DMS114 treated with DMSO at 0.1 percent for 48 hours (cell line): ENCODE measurements around the gene RPL21.
A peak's percentile ranks its signal among the peaks of the same experiment; 100 is the strongest.
"Not testable (repeated sequence)": the region's sequence is repeated elsewhere in the genome, so short reads cannot be mapped to it uniquely, and the experiment has no call there.

ENCODE experiments used
- DNase-seq: peaks from one replicate; lab custom pipeline; 2025; ENCODE audit not compliant: unreplicated experiment; lab: John Stamatoyannopoulos, UW

RPL21 gene

DNA sequence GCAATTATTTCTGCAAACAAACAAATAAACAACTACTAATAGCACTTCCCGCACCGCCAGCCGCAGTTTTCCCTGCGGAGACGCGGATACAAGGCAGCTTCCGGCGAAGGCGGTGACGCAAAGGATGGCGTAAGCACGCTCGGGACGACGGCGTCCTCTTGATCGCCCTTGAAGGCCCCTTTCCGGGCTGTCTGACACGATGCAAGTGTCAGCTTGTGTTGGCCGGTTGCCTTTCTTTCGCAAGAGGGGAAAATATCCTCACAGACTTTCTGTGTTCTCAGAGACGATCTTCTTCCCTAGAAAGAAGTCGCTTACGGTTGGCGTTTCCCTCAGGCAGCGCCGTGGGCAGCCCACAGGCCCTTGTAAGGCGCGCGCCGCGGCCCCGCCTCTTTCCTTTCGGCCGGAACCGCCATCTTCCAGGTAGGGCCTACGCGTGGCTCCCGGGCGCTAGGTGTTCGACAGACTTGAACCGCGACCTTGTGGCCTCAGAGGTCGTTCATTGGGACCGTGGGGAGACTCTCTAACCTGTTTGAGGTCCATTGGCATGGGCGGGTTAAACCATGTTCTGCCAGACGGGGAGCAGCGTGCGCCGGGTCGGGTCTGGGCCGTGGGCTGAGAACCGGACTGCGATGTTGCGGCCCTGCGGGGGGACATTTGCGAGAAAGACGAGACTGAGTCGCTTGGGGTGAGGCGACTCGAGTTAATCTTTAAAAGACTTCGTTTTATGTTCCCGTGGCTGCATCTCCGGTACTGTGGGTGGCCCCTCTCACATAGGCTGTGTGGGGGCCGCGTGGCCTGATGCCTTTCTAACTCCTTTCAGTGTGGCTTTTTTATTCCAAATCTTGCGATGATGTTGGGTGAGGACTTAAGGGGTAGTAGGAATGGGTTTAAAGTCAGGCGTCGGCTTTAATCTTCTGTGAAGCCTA is at the start of gene RPL21:
Gene RPL21, plus strand, starts transcription at position 393 of the 926 bp plus-strand sequence. CDS start 2,219 bp downstream, outside the sequence.
- DNase-seq, result peak; percentile 77

DNA sequence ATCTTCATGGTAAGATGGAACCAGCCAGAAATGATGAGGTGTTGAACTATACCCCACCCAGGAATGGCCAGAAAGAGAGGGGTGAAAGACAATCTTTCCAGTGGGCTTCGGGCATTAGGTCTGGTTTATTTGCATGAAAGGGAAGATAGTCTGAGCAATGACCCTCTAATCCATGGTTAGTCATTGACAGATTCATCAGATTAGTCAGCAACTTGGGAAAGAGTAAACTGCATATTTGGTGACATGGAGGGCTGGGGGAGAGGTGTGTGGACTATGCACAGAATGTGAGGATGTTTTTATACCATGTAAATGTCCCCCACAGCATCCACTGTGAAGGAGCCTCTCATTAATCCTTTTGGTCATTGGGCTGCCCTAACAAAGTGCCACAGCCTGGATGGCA is 49.7 kb upstream of the RPL21 start:
- DNase-seq, result no peak

- no peak for DNase-seq
These were observed 48.2 kb upstream of the RPL21 start for GRCh38 chr13:27203186-27203585.

- DNase-seq, result no peak
These were observed 47.5 kb upstream of the RPL21 start for GRCh38 chr13:27203854-27204253.

DNA sequence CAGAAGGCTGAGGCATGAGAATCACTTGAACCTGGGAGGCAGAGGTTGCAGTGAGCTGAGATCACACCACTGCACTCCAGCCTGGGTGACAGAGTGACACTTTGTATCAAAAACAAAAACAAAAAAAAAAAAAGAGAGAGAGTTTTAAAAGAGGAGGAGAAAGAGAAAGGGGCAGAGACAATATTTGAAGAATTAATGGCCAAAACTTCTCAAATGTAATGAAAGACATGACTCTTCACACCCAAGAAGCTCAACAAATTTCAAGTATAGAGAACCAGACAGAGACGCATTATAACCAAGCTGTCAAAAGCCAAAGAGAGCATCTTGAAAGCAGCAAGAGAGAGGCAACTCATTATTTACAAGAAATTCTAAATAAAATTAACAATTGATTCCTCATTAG is 42.8 kb upstream of the RPL21 start:
- DNase-seq, result no peak

DNA sequence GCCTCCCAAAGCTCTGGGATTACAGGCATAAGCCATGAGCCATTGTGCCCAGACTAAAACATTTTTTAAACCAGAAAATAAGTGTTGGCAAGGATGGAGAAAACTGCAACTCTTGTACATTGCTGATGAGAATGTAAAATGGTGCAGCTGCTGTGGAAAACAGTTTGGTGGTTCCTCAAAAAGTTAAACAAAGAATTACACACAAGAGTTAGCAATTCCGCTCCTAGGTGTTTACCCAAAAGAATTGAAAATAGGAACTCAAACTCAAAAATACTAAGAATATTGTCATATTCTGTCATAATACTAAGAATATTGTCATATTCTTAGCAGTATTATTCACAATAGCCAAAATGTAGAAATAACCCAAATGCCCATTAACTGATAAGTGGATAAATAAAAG is 40.1 kb upstream of the RPL21 start:
- no peak for DNase-seq

DNA sequence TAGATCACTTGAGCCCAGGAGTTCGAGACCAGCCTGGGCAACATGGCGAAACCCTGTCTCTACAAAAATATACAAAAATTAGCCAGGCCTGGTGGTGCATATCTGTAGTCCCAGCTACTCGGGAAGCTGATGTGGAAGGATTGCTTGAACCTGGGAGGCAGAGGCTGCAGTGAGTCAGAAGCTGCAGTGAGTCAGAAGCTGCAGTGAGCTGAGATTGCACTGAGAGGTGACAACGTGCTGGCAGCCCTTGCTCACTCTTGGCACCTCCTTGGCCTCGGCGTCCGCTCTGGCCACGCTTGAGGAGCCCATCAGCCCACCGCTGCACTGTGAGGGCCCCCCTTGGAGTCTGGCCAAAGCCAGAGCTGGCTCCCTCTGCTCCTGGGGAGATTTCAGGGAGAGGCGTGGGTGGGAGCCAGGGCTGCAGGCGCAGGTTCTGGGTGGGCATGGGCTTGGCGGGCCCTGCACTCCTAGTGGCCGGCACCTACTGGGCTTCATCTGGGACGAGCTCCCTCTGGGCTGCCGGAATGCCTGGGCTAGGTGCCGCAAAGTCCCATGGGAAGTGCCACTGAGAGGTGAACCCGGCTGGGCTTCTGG is 39.5 kb upstream of the RPL21 start:
- DNase-seq, result no peak

DNA sequence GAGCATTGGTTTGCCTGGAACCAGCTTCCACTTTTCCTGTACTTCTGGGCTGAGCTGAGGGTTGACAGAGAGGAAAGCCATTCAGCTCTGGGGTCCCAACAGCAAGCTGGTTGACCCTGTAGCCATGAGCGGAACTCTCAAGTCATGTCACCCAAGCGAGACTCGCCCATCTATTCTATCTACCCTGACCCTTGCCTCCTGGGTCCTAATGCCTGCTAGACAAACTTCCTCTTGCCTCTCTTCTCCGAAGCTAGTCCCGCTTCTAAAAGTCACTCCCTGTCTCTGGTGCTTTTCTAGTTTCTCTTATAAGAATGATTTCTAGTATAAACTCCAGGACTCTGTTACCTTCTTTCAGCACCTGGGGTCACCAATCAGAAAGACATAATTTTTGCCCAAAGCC is 38.0 kb upstream of the RPL21 start:
- DNase-seq, result not testable (repeated sequence)

DNA sequence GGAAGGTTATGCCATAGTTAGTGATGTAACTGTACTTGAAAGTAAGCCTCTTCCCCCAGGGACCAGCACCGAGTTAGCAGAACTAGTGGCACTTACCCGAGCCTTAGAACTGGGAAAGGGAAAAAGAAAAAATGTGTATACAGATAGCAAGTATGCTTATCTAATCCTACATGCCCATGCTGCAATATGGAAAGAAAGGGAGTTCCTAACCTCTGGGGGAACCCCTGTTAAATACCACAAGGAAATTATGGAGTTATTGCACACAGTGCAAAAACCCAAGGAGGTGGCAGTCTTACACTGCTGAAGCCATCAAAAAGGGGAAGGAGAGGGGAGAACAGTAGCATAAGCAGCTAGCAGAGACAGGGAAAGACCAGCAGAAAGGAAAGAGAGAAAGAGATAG is 33.6 kb upstream of the RPL21 start:
- DNase-seq, result not testable (repeated sequence)

GRCh38 chr13:27218861-27219260 is 32.5 kb upstream of the RPL21 start:
- not testable (repeated sequence) for DNase-seq

DNA sequence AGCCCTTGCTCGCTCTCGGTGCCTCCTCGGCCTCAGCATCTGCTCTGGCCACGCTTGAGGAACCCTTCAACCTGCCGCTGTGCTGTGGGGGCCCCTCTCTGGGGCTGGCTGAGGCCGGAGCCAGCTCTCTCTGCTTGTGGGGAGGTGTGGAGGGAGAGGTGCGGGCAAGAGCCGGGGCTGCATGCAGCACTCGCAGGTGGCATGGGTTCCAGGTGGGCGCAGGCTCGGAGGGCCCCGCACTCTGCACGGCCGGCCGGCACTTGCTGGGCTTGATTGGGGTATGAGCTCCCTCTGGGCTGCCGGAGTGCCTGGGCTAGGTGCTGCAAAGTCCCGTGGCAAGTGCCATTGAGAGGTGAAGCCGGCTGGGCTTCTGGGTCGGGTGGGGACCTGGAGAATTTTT is 31.7 kb upstream of the RPL21 start:
- DNase-seq, result no peak

DNA sequence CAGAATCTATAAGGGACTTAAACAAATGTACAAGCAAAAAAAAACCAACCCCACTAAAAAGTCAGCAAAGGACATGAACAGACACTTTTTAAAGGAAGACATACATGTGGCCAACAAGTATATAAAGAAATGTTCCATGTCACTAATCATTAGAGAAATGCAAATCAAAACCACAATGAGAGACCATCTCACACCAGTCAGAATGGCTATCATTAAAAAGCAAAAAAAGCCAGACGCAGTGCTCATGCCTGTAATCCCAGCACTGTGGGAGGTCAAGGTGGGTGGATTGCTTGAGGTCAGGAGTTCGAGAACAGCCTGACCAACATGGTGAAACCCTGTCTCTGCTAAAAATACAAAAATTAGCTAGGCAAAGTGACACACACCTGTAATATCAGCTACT is 29.3 kb upstream of the RPL21 start:
- DNase-seq, result not testable (repeated sequence)

- DNase-seq, result no peak
These were observed 24.4 kb upstream of the RPL21 start for GRCh38 chr13:27226991-27227390.

GRCh38 chr13:27228131-27228530 is 23.2 kb upstream of the RPL21 start:
- DNase-seq, result no peak

DNA sequence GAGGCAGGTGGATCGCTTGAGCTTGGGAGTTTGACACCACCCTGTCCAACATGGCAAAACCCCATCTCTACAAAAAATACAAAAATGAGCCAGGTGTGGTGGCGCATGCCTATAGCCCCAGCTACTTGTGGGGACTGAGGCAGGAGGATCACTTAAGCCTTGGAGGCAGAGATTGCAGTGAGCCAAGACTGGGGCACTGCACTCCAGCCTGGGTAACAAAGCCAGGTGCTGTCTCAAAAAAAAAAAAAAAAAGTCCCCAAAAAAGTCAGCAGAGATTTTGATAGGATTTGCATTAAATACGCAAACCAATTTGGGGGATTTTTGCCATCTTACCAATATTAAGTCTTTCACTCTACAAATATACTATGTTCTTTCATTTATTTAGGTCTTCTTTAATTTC is 21.7 kb upstream of the RPL21 start:
- no peak for DNase-seq

- no peak for DNase-seq
These were observed 17.4 kb upstream of the RPL21 start for GRCh38 chr13:27233964-27234363.

GRCh38 chr13:27236478-27236877 is 14.9 kb upstream of the RPL21 start:
- DNase-seq, result no peak

GRCh38 chr13:27242702-27243101 is 8.7 kb upstream of the RPL21 start:
- no peak for DNase-seq

DNA sequence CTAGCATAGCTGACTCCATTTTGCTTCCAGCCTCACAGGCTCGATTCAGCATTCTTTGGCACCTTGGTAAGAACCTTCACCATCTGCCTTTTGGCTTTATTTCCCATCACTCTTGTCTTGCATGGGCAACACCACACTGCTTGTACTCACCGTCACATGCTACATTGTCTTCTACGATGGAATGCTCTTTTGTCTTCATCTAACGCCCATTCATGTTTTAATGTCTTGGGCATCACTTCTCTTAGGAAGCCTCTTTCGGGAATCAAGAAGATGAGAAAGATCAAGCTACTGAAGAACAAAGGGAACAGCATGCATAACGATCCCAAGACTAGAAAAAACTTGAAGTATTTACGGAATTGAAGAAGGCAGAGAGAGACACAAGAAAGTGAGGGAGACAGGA is 5.7 kb upstream of the RPL21 start:
- DNase-seq, result no peak

GRCh38 chr13:27250833-27251165 is 559 bp upstream of the RPL21 start:
- no peak for DNase-seq

DNA sequence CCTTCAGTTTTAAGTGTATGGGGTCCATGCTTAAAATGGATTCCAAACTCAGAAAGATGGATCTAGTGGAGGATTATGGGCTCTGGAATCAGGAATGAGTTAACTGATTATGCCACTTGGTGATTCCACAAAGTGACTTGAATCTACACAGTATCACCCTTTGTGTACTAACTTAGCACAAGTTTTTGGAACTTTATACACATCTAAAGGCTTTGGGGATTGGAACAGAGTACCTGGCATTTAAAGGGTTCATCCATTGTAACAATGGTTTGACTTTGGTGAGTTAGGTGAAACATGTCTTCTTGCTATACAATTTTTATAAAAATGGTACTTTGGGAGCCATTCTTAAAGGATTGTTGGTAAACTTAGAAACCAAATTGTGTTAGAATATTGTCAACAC is 1.1 kb downstream of the RPL21 start:
- no peak for DNase-seq

GRCh38 chr13:27257233-27257568 is 5.8 kb downstream of the RPL21 start:
- DNase-seq, result no peak
